KMS-11 (cell line): ENCODE results near the gene IFI27.
A peak's percentile ranks its signal among the peaks of the same experiment; 100 is the strongest.

Experiments
- H2AFZ ChIP-seq: fragments of 200-600 bp; sonication (generic); 2 replicates; pipeline ENCODE4 v1.6.1; 2016; ENCODE audit warnings: antibody characterized with exemption, mixed run types, low read depth
- H3K27ac ChIP-seq: fragments of 200-600 bp; sonication (generic); 2 replicates; pipeline ENCODE4 v1.6.1; 2016; ENCODE audit warnings: mild to moderate bottlenecking, mixed run types
- H3K27me3 ChIP-seq: fragments of 200-600 bp; sonication (generic); 2 replicates; pipeline ENCODE4 v1.6.1; 2017; ENCODE audit warnings: mild to moderate bottlenecking, low read depth, mixed run types, moderate library complexity; ENCODE audit not compliant: insufficient read depth
- H3K36me3 ChIP-seq: fragments of 200-600 bp; sonication (generic); 2 replicates; pipeline ENCODE4 v1.6.1; 2017; ENCODE audit warnings: mild to moderate bottlenecking, mixed run types; ENCODE audit not compliant: insufficient read depth
- H3K4me1 ChIP-seq: fragments of 200-600 bp; sonication (generic); 2 replicates; pipeline ENCODE4 v1.6.1; 2016; ENCODE audit warnings: mild to moderate bottlenecking, low read depth, mixed run types; ENCODE audit not compliant: poor library complexity, severe bottlenecking
- H3K4me2 ChIP-seq: fragments of 200-600 bp; sonication (generic); 2 replicates; pipeline ENCODE4 v1.7.0; 2016; ENCODE audit warnings: mild to moderate bottlenecking, mixed run types
- H3K4me3 ChIP-seq: fragments of 200-600 bp; sonication (generic); IDR thresholded peaks from 2 replicates; pipeline ENCODE4 v1.6.1; 2017; ENCODE audit warnings: low read depth, low read length, mixed read lengths; ENCODE audit not compliant: insufficient read depth
- H3K79me2 ChIP-seq: fragments of 200-600 bp; sonication (generic); 2 replicates; pipeline ENCODE4 v1.6.1; 2016; ENCODE audit warnings: low read depth, mixed run types; ENCODE audit not compliant: insufficient read depth
- H3K9ac ChIP-seq: fragments of 200-600 bp; sonication (generic); 2 replicates; pipeline ENCODE4 v1.6.1; 2016; ENCODE audit warnings: mild to moderate bottlenecking, mixed run types
- H4K20me1 ChIP-seq: fragments of 200-600 bp; sonication (generic); 2 replicates; pipeline ENCODE4 v1.6.1; 2016; ENCODE audit warnings: mild to moderate bottlenecking, mixed run types; ENCODE audit not compliant: insufficient read depth
- TF ChIP-seq, protein P1 (sequence below): fragments of 200-600 bp; sonication (generic); conservative IDR thresholded peaks from 2 replicates; pipeline ENCODE4 v1.6.1; 2017; ENCODE audit warnings: low read depth, mild to moderate bottlenecking, antibody characterized with exemption, low read length, moderate library complexity, mixed read lengths

Gene IFI27

DNA sequence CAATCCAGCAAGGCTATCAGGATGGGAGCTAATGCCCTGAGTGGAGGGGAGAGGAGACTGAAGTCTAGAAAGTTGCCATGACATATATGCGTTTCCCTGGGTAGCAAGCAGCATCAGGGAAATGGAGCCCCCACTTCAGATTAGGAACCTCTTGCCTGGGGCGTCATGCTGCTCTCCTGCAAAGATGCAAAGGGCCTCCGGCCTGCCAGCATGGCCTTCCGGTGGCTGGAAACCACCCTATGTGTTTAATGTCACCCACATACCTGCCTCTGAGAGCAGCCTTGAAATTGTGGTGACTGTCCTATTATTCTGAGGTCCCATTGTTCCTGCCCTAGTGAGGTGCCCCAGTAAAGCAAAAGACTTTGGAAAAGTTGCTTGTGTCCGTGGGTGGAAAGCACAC, 28.9 kb downstream of the IFI27 start:
- no peaks in the 10 kb centered on the region for H3K79me2 ChIP-seq
- no peaks in the 10 kb centered on the region for H3K27me3 ChIP-seq
- no peaks in the 10 kb centered on the region for H4K20me1 ChIP-seq
- H3K27ac ChIP-seq = no peak overlapping the region
- H3K9ac ChIP-seq = no peak overlapping the region
- peaks cover 5% of the 10 kb centered on the region for H3K4me1 ChIP-seq
- H3K4me2 ChIP-seq = no peak overlapping the region
- TF ChIP-seq, protein P1, sequence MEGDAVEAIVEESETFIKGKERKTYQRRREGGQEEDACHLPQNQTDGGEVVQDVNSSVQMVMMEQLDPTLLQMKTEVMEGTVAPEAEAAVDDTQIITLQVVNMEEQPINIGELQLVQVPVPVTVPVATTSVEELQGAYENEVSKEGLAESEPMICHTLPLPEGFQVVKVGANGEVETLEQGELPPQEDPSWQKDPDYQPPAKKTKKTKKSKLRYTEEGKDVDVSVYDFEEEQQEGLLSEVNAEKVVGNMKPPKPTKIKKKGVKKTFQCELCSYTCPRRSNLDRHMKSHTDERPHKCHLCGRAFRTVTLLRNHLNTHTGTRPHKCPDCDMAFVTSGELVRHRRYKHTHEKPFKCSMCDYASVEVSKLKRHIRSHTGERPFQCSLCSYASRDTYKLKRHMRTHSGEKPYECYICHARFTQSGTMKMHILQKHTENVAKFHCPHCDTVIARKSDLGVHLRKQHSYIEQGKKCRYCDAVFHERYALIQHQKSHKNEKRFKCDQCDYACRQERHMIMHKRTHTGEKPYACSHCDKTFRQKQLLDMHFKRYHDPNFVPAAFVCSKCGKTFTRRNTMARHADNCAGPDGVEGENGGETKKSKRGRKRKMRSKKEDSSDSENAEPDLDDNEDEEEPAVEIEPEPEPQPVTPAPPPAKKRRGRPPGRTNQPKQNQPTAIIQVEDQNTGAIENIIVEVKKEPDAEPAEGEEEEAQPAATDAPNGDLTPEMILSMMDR = no peak
- H2AFZ ChIP-seq = no peak overlapping the region
- H3K4me3 ChIP-seq = no peak overlapping the region
- no peaks in the 10 kb centered on the region for H3K36me3 ChIP-seq

DNA sequence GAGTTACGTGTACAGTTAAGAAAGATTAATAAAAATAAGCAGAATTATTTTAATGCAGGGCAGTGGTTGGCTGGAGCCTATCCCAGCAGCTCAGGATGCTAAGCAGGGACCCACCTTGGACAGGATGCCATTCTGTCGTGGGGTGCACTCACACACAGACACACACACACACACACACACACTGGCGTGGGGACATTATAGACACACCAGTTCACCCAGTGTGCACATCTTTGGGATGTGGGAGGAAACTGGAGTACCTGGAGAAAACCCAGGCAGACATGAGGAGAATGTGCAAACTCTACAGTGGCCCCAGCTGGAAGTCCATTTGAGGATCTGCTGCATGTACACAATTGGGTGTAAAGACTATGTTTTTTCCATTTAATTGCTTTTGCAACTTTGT, 31.7 kb downstream of the IFI27 start:
- H3K9ac ChIP-seq = no peak overlapping the region
- H3K4me2 ChIP-seq = no peak overlapping the region
- H3K4me1 ChIP-seq = peaks cover 4% of the 10 kb centered on the region
- no peak overlapping the region for H2AFZ ChIP-seq
- no peaks in the 10 kb centered on the region for H3K79me2 ChIP-seq
- no peaks in the 10 kb centered on the region for H4K20me1 ChIP-seq
- no peak overlapping the region for H3K27ac ChIP-seq
- TF ChIP-seq, protein P1 = no peak
- no peaks in the 10 kb centered on the region for H3K36me3 ChIP-seq
- no peaks in the 10 kb centered on the region for H3K27me3 ChIP-seq
- H3K4me3 ChIP-seq = no peak overlapping the region

DNA sequence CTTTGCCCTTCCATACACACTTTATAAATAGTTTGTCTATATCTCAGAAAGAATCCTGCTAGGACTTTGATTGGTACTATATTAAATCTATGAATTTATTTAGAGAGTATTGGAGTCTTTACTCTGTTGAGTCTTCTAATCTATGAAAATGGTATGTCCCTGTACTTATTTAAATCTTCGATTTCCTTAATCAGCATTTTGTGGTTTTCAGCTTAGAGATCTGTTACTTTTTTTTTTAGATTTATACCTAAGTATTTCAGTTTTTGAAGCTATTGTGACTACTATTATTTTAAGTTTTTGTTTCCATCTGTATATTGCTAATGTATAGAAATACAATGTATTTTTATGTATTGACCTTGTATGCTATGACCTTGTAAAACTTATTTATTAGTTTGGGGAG, 32.3 kb downstream of the IFI27 start:
- Histone ChIP-seq H3K27me3 (no peaks in the 10 kb centered on the region), H3K4me3 (no peak overlapping the region)
- TF ChIP-seq, protein P1 = no peak; the same call in 1 of the 2 replicates

DNA sequence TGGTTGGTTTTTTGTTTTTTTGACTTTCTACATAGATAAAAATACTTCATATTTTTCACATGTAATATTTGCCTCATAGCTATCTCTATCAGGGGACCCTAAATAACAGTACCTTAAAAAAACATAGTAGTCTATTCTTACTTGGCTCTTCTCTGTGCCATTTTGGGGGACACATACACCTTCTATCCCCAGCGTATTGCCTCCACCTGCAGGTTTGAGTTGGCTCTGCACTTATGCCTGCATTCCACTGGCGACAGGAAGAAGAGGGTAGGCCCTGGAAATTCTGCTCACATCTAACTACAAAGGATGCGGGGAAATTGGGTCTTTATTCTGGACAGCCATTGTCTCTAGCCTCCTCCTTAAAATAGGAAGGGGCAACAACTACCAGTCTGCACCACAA, 32.7 kb downstream of the IFI27 start:
- Histone ChIP-seq H3K4me2 (no peak overlapping the region), H3K4me1 (peaks cover 4% of the 10 kb centered on the region), H3K9ac (no peak overlapping the region), H2AFZ (no peak overlapping the region), H3K27ac (no peak overlapping the region), H3K4me3 (no peak overlapping the region), H3K79me2 (no peaks in the 10 kb centered on the region), H3K27me3 (no peaks in the 10 kb centered on the region), H4K20me1 (no peaks in the 10 kb centered on the region), H3K36me3 (no peaks in the 10 kb centered on the region)
- TF ChIP-seq, protein P1 = peak; percentile 37; the same call in 1 of the 2 replicates

More for the DNA sequence above, 32.3 kb downstream of the IFI27 start:
- H2AFZ ChIP-seq = no peak overlapping the region
- no peak overlapping the region for H3K27ac ChIP-seq
- peaks cover 4% of the 10 kb centered on the region for H3K4me1 ChIP-seq
- no peak overlapping the region for H3K4me2 ChIP-seq
- H3K36me3 ChIP-seq = no peaks in the 10 kb centered on the region
- no peak overlapping the region for H3K9ac ChIP-seq
- H4K20me1 ChIP-seq = no peaks in the 10 kb centered on the region
- H3K79me2 ChIP-seq = no peaks in the 10 kb centered on the region
